Fibroblast of peridontal ligament (primary cell): ENCODE data around the gene DCAF4L1.

Experiments used
- DNase-seq: peaks from one replicate; pipeline ENCODE4 v3.0.0-alpha.2; 2010; ENCODE audit errors: extremely low read depth

Gene DCAF4L1, protein sequence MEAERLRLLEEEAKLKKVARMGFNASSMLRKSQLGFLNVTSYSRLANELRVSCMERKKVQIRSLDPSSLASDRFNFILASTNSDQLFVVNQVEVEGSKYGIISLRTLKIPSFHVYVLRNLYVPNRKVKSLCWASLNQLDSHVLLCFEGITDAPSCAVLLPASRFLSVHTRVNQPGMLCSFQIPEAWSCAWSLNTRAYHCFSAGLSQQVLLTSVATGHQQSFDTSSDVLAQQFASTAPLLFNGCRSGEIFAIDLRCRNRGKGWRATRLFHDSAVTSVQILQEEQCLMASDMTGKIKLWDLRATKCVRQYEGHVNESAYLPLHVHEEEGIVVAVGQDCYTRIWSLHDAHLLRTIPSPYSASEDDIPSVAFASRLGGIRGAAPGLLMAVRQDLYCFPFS

DNA sequence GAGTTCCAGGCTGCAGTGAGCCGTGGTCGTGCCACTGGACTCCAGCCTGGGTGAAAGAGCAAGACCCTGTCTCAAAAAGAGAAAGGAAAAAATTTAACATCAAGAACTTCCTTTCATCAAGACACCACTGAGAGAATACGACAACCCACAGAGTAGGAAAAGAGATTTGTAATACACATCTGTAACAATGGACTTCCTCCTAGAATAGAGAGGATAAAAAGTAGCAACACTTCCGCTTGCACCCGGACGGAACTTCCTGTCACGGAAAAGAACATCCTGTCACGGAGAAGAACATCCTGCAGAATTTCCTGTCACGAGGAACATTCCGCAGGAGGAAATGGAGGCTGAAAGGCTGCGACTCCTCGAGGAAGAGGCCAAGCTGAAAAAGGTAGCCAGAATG, at the start of gene DCAF4L1:
Gene DCAF4L1 (plus strand): TSS at position 301 of the 400 bp plus-strand sequence. CDS start 37 bp downstream, at position 338.
- DNase-seq: no peak

DNA sequence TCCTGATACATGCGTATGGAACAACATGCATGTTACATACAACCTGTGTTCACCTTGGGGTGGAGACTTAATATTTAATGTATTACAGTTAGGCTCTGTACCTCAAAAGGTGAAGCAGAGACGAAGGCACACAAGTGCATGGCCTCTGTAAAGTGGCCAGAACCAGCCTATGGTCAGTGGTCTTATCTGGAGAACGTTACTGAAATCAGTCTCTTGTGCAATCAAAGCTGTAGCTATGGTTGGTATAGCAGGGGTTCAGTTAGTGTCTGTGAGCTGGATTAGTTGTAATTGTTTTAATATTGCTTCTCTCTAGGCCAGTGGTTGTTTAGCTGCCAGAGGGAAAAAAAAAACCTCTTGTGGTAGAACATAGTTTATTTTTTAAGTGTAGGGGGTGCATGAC, 48.6 kb upstream of the DCAF4L1 start:
- no peak for DNase-seq

DNA sequence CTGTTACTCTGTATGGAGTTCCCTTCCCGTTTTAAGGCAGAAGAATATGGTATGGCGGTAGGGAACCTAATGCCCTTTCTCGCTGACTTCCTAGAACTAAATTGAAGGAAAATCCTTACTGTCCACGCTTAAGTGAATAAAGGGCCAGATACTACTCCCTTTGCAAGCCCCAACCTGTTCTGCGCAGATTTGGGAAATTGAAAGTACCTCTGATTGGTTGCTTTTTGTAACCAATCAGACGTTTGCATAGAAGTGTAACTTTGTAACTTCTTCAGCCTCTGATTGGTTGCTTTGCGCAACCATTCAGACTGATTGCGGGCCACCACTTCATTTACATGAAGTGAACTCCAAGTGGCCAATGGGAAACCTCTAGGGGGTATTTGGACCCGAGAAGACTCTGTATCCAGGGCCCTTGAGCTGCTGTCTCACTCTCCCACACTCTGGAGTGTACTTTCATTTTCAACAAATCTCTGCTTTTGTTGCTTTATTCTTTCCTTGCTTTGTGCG, 47.5 kb upstream of the DCAF4L1 start:
- DNase-seq: no peak

DNA sequence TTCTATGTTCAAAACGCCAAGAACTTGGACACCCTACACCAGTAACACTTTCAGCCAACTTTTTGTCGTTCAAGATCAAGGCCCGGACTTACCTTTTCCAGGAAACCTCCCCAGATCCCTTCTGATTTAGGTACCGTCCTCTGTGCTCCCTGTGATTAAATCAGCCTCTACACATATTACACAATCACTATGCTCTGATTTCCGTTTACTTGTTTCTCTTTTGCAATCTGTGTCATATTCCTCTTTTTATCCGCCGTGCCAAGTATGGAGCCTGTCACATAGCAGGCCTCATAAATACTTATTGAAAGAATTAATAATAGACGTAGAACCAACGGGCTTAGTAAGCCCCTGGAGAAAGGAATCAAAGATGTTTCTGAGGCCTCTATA, 47.0 kb upstream of the DCAF4L1 start:
- DNase-seq: no peak

DNA sequence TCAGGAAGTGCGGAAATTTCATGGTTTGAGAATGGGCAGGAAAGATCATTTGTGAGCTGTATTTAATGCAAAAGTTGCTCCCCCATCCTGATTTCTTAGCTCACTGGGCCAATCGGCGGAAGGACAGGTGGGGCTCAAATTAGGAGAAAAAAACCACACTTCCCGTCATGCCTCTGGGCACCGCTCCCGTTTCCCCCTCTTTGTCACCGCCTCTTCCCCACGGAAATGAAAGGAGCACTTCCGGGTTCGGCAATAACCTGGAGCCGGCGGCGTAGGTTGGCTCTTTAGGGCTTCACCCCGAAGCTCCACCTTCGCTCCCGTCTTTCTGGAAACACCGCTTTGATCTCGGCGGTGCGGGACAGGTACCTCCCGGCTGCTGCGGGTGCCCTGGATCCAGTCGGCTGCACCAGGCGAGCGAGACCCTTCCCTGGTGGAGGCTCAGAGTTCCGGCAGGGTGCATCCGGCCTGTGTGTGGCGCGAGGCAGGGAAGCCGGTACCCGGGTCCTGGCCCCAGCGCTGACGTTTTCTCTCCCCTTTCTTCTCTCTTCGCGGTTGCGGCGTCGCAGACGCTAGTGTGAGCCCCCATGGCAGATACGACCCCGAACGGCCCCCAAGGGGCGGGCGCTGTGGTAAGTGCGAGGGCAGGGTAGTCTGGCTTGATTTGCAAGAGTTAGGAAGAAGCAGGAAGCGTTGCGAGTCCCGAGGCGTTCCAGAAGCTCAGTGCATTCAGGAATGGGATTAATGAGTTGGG, 46.5 kb upstream of the DCAF4L1 start, which contains the start of gene TMEM33:
Gene TMEM33 (plus strand): TSS at position 529 of the 751 bp plus-strand sequence. CDS start 56 bp downstream, at position 585.
- peak; percentile 78 for DNase-seq

DNA sequence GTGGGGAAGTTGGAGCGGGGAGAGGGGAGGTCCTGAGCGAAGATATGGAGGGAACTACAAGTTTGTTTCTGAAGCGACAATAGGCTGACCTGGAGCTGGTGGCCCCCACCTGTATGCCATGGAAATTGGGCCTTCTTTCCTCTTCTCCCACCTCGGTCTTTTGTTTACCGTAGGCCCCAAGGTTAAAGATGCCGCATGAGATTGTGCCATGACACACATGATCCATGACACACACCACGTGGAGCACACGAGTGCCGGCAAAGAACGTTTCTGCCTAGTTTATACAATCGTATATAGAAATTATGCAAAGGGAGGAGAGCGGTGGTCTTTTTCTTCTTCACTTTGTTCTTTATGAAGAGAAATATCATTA, 45.9 kb upstream of the DCAF4L1 start:
- DNase-seq: peak; percentile 13

DNA sequence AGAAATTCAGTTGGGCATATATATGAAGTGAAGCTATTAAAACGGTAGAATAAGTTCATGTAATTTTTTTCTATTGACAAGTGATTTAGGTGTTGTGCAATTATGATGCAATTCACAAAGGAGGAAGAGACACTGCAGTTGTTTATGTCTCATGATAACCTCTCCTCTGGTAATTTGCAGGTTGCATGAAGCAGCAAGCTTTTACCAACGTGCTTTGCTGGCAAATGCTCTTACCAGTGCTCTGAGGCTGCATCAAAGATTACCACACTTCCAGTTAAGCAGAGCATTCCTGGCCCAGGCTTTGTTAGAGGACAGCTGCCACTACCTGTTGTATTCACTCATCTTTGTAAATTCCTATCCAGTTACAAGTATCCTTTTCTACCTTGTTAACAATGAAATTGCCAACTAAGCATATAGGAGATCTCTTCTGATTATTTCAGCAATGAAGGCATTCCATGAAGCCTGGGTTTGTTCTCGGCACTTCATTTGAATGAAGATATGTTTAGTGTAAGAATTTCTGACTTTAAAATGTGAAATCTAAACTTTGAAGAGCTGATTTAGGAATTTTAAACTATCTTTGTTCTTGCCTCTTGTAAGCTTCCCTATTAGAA, 42.4 kb upstream of the DCAF4L1 start:
- DNase-seq: no peak

DNA sequence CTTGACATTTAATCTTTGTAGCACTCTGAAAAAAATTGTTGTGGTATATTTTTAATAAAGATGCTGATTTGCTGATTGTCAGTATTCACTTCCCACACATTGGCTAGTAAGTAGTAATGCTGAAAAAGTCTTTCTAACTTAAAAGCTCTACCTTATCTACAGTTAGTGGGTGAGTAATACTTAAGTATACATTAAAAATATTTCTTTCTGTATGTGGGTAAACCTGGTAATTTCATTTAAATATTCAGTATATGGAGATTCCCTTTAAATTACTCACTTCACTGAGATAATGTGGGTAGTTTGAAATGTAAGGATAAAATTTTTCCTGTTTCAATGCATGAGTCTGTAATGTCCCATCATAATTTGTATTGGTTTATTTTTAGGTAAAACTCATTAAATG, 40.7 kb upstream of the DCAF4L1 start:
- DNase-seq: no peak

DNA sequence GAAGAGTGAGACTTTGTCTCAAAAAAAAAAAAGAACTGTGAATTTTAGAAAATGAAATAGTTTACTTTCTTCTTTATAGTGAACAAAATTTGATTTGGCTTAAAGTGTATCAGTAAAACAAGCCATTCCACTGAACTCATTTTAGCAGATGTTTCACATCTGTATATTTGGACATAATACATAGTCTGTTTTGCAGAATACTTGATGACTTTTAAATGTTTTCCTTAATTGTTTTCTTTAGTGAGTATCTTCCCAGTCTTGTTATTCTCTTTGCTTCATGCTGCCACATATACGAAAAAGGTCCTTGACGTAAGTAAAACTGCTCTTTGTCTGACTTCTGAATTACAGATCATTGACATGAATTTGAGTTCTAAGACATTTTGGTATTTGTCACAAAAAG, 38.0 kb upstream of the DCAF4L1 start:
- DNase-seq: no peak

DNA sequence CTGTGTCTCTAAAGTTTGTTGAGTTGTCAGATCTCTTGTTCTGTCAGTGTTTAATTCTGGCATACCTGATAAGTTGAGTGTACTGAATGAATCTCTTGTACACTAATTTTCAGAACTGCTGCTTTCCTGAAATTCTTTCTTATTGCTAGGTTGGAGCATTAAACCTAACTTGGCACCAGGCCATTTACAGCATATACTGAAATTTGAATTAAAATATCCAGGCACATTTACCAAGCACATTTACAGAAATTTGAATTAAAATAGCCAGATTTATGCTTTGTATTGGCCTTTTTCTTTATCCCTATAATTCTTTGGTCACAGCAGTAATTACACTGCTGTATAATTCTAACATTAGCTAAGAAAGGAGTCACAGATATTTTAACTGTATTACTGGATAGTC, 37.5 kb upstream of the DCAF4L1 start:
- no peak for DNase-seq

DNA sequence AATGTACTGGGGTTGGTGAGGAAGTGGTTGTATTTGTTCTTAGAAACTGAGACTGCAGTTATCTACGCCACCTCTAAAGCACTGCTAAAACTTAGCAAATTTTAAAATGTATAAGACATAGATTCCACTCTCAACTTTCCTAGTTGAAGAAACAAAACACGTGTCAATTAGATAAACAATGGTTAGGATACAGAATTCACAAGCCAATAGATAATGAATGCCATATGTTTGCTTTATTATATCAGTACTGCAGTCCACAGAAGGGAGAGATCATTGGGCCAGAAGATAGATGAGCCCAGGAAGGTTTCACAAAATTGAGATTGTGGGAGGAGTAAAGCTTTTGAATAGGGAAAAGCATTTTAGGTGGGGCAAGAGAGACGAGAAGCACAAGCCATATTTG, 32.0 kb upstream of the DCAF4L1 start:
- peak; percentile 52 for DNase-seq

DNA sequence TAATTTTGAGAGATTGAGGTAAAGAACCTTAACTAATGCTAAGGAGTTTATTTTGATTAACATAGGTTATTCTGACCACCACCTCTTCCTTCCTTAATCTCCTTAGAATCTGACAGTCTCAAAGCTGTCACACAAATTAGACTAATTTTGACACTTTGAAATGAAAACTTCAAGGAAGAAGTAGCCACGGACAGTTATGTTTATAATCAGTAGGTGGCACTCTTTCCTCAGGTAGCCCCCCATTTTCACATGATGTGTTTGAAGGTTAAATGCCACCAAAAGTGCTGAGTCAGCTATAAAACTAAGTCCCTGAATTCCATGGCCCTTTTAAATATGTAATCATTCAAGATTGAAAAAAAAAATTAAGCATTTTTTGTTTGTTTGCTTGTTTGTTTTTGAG, 23.9 kb upstream of the DCAF4L1 start:
- DNase-seq: peak; percentile 10

DNA sequence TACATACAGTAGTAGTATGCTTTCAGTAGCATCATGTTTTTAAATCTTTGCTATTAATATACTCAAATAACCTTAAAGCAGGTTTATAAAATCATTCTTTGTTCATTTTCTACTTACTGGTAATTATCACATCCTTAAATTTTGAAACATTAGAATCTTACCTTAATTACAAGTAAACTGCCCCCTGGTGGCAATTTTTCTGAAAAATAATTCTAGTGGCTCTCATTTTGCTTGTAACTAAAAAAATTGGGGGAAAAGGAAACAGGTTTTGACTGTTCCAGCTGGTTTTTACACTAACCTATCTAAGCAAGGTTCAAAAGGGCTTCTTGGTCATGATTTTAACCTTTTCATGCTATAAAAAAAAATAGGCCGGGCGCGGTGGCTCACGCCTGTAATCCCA, 18.5 kb upstream of the DCAF4L1 start:
- DNase-seq: peak; percentile 29

DNA sequence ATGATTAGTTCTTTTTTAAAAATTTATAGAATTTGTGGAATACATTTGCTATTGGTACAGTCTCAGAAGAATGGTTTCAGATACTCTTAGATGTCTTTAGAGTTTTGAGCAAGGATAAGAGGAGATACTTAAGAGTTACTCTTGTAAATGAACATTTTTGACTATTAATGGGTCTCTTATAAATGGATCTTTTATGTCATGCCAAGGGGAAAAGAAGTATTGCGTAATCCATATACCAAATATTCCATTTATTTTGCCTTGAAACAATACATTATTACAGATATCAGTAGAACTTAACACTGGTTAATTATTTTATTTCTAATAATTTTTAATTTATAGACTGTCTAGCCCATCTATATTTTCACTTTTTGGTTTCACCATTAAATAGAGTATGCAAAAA, 17.2 kb upstream of the DCAF4L1 start:
- no peak for DNase-seq

DNA sequence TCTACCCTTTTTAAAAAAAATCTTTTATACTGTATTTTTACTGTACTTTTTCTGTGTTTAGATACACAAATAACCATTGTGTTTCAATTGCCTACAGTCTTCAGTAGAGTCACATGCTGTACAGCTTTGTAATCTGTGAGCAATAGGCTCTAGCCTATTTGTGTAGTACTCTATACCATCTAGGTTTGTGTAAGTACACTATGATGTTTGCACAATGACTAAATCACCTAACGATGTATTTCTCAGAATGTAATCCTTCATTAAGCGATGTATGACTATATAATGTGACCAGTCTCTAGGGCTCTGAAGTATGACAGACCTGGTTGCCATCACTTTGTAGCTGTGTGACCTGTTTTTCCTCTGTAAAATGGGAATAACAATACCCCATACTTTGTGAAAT, 14.2 kb upstream of the DCAF4L1 start:
- DNase-seq: no peak

DNA sequence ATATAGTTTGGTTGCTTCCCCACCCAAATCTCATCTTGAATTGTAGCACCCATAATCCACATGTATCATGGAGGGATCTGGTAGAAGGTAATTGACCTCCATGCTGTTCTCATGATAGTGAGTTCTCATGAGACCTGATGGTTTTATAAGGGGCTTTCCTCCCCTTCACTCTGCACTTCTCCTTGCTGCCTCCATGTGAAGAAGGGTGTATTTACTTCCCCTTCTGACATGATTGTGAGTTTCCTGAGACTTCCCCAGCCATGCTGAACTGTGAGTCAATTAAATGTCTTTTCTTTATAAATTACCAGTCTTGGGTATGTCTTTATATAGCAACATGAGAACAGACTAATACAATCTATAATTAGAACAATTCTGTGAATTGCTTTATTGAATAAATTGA, 11.9 kb upstream of the DCAF4L1 start:
- no peak for DNase-seq

DNA sequence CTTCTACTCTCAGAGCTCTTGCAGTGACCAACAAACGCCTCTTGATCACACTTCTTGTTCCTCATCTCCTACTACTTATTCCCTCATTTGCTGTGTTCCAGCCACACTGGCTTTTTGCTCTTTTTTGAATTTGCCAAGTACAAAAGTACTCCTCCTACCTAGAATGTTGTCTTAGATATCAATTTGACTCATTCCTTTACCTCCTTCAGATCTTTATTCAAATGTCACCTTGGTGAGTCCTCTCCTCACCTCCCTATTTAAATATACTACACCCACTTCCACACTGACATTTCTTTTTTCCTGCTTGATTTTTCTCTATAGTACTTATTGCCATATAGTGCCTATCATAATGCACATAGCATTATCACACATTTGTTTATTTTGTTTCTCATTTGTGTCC, 6.2 kb upstream of the DCAF4L1 start:
- no peak for DNase-seq

DNA sequence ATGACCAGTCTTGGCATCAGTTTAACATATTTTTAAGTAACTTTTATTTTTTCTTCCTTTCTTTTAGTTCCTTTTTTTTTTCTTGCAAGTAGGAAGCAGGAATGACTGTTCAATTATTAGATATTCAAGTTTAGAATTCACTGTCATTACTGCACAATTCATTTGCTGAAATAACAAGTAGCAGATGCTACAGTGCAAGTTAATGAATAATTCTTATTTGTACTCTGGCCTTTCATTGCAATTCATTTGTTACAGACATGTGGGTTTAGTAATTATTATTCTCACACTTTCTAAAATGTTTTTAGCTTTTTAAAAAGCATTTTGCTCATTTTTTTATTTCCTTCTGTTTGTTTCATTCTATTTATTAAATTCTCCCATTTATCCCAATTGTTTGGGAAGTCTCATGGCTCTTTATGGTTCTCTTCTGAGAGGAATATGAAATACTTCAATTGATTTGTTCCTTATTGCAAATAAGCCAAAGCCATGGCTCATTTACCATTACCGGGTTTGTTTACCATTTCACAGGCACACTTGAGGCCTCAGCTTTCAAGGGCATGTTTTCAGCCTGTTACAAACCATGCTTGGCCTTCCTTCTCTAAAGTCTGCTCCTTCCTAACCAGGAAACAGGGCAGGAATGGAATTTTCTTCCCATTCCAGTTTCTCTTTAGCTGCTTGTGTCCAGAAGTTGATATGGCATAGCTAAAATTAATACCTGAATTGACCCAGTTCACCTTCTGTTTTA, 4.6 kb upstream of the DCAF4L1 start:
- peak; percentile 8 for DNase-seq

DNA sequence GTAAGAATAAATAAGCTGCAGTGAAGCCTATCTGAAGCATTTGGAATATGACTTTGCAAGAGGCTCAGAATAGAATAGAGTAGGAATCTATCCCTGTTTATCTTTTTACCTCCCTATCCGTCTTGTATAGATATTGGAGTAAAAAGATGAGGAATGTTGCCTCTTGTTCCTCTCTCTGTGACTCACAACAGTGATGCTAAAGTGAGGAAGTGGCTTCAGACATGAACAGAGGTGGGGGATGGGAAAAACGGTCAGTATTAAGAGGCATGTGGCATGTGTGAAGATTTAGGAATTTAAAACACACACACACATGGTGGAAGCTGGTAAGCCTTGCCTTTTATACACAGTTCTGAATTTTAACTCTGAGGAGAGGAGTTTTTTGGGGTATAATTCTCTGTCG, 3.8 kb upstream of the DCAF4L1 start:
- peak; percentile 9 for DNase-seq

DNA sequence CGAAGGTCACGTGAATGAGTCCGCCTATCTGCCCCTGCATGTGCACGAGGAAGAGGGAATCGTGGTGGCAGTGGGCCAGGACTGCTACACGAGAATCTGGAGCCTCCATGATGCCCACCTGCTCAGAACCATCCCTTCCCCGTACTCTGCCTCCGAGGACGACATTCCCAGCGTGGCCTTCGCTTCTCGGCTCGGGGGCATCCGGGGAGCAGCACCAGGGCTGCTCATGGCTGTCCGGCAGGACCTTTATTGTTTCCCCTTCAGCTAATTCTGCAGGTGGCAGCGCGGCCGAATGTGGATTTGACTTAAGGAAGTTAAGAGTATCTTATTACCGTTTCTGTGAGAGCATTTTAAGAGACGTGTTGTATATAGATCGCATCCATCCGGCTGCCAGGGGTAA, 1.2 kb downstream of the DCAF4L1 start:
- no peak for DNase-seq

DNA sequence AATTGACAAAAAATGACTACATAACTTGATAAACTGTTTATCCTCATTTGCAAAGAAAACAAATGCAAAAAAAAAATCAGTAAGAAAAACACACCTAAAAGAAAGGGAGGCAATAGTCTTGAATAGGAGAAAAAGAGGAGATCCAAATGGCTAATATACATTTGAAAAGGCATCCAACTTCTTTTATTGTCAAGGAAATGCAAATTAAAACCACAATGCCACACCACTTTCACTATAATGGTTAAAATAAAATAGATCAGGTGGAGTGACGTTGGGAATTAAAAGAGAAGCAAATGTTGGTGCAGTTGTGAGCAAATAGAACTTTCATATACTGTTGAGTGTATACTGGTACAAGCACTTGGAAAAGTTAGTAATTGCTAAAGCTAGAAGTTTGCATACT, 3.6 kb downstream of the DCAF4L1 start:
- no peak for DNase-seq

DNA sequence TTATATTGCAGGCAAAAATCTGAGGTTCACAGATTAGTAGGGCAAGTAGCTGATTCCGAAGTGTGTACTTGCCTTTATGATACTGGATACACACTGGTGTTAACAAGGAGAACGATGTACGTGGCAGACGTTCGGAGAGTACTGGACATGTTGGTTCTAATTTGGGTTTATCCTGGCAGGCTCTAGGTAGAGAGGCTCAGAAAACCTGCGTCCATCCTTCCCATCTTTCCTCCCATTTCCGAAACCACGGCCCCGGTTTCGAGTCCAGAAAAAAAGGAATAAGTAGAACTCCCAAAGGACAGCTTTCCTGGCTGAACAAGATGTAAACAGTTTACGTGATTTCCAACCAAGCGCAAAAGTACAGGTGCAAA, 8.4 kb downstream of the DCAF4L1 start:
- peak; percentile 24 for DNase-seq
